Loucy (cell line): Measurements from ENCODE around the gene GLOD4.
A peak's percentile ranks its signal among the peaks of the same experiment; 100 is the strongest.

Experiments used
- H2AFZ ChIP-seq: fragments of 200-600 bp; sonication (generic); 2 replicates; pipeline ENCODE4 v1.6.0; 2016; ENCODE audit warnings: antibody characterized with exemption, mild to moderate bottlenecking, low read length, moderate library complexity
- H3F3A ChIP-seq: fragments of 200-600 bp; 2 replicates; pipeline ENCODE4 v1.6.0; 2016; ENCODE audit warnings: antibody characterized with exemption, low read depth, mild to moderate bottlenecking
- H3K27me3 ChIP-seq: fragments of 200-600 bp; sonication (generic); 2 replicates; pipeline ENCODE4 v1.6.1; 2014; ENCODE audit warnings: low read length, mild to moderate bottlenecking; ENCODE audit not compliant: insufficient read depth, poor library complexity, severe bottlenecking
- H3K36me3 ChIP-seq: fragments of 200-600 bp; sonication (generic); 2 replicates; pipeline ENCODE4 v1.6.1; 2016; ENCODE audit warnings: low read length; ENCODE audit not compliant: insufficient read depth
- H3K4me1 ChIP-seq: fragments of 200-600 bp; sonication (generic); 2 replicates; pipeline ENCODE4 v1.5.1; 2014; ENCODE audit warnings: low read length, mild to moderate bottlenecking; ENCODE audit not compliant: insufficient read depth, poor library complexity, severe bottlenecking
- H3K4me2 ChIP-seq: fragments of 200-600 bp; sonication (generic); 2 replicates; pipeline ENCODE4 v1.6.0; 2014; ENCODE audit warnings: antibody characterized with exemption, low read length, low read depth, mild to moderate bottlenecking; ENCODE audit not compliant: poor library complexity, severe bottlenecking
- H3K4me3 ChIP-seq: fragments of 200-600 bp; sonication (generic); 2 replicates; pipeline ENCODE4 v1.5.1; 2014; ENCODE audit warnings: low read length, mild to moderate bottlenecking, mixed read lengths; ENCODE audit not compliant: poor library complexity, severe bottlenecking
- H3K79me2 ChIP-seq: fragments of 200-600 bp; sonication (generic); 2 replicates; pipeline ENCODE4 v1.6.1; 2014; ENCODE audit warnings: low read length; ENCODE audit not compliant: insufficient read depth
- H3K9ac ChIP-seq: fragments of 200-600 bp; sonication (generic); 2 replicates; pipeline ENCODE4 v1.6.0; 2014; ENCODE audit warnings: mild to moderate bottlenecking, low read depth, low read length, moderate library complexity; ENCODE audit not compliant: poor library complexity, severe bottlenecking
- H3K9me2 ChIP-seq: fragments of 200-600 bp; sonication (generic); replicated peaks from 2 replicates; pipeline ENCODE4 v1.6.1; 2016; ENCODE audit warnings: low read depth, low read length, mixed read lengths
- H3K9me3 ChIP-seq: fragments of 200-600 bp; sonication (generic); 2 replicates; pipeline ENCODE4 v1.6.1; 2014; ENCODE audit warnings: mild to moderate bottlenecking, antibody characterized with exemption, low read length, low read depth; ENCODE audit not compliant: insufficient read depth
- H4K20me1 ChIP-seq: fragments of 200-600 bp; sonication (generic); 2 replicates; pipeline ENCODE4 v1.6.0; 2014; ENCODE audit warnings: antibody characterized with exemption, low read length, mild to moderate bottlenecking; ENCODE audit not compliant: insufficient read depth, poor library complexity, severe bottlenecking
- EZH2phosphoT487 ChIP-seq: fragments of 200-600 bp; IDR thresholded peaks from 2 replicates; pipeline ENCODE4 v1.6.1; 2018; ENCODE audit warnings: antibody characterized with exemption, mild to moderate bottlenecking, moderate library complexity, borderline replicate concordance
- TF ChIP-seq, protein P1 (sequence below): fragments of 200-600 bp; sonication (generic); conservative IDR thresholded peaks from 2 replicates; pipeline ENCODE4 v1.5.1; 2014; ENCODE audit warnings: mild to moderate bottlenecking, antibody characterized with exemption, low read length

Gene GLOD4

DNA sequence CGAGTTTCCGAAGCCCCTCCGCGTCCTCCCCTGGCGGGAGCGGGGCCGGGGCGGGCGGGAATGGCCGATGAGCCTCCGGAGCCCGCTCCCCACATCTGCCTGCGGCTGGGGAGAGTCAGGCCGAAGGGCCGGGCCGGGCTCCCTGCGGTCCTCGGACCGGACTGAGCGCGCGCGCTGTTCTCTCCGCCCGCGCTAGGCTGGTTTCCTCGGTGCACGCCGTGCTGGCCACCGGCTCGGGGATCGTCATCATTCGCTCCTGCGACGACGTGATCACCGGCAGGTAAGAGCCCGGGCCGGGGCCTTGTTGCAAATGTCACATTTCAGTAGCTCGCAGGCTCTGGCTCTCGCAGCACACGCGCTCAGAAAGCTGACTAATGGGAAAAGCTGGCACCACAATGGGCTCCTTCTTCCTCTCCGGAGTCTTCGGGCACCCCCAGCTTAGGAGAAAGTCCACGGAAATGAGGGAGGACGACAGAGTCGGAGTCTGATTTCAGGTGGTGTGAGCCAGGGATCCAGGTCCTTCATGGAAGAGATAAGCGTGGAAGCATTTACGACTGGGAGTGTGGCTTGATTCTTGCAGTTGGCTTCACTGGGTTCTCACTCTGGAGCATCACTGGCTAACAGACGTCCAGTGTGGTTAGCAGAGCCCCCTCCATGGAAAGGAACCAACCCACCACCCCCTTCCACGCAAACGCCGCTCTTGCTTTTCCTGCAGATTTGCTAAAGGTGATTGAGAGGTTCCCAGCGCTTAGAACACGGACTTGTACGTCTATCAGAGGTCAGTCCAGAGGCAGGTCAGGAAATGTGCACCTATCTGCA lies 49.0 kb downstream of the GLOD4 start:
- Histone ChIP-seq H2AFZ (peak overlapping the region; percentile 55), H3K9me2 (no peaks in the 10 kb centered on the region), H3K9ac (peak overlapping the region; percentile 75), H3K36me3 (no peaks in the 10 kb centered on the region), H3K4me2 (peak overlapping the region; percentile 92), H4K20me1 (peaks cover 3% of the 10 kb centered on the region), H3K27me3 (no peaks in the 10 kb centered on the region), H3K79me2 (peaks cover 51% of the 10 kb centered on the region), H3F3A (no peaks in the 10 kb centered on the region), H3K9me3 (no peaks in the 10 kb centered on the region), H3K4me3 (peak overlapping the region; percentile 88), H3K4me1 (peaks cover 48% of the 10 kb centered on the region)
- TF ChIP-seq EZH2phosphoT487: no peak
- TF ChIP-seq, protein P1, sequence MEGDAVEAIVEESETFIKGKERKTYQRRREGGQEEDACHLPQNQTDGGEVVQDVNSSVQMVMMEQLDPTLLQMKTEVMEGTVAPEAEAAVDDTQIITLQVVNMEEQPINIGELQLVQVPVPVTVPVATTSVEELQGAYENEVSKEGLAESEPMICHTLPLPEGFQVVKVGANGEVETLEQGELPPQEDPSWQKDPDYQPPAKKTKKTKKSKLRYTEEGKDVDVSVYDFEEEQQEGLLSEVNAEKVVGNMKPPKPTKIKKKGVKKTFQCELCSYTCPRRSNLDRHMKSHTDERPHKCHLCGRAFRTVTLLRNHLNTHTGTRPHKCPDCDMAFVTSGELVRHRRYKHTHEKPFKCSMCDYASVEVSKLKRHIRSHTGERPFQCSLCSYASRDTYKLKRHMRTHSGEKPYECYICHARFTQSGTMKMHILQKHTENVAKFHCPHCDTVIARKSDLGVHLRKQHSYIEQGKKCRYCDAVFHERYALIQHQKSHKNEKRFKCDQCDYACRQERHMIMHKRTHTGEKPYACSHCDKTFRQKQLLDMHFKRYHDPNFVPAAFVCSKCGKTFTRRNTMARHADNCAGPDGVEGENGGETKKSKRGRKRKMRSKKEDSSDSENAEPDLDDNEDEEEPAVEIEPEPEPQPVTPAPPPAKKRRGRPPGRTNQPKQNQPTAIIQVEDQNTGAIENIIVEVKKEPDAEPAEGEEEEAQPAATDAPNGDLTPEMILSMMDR: no peak

DNA sequence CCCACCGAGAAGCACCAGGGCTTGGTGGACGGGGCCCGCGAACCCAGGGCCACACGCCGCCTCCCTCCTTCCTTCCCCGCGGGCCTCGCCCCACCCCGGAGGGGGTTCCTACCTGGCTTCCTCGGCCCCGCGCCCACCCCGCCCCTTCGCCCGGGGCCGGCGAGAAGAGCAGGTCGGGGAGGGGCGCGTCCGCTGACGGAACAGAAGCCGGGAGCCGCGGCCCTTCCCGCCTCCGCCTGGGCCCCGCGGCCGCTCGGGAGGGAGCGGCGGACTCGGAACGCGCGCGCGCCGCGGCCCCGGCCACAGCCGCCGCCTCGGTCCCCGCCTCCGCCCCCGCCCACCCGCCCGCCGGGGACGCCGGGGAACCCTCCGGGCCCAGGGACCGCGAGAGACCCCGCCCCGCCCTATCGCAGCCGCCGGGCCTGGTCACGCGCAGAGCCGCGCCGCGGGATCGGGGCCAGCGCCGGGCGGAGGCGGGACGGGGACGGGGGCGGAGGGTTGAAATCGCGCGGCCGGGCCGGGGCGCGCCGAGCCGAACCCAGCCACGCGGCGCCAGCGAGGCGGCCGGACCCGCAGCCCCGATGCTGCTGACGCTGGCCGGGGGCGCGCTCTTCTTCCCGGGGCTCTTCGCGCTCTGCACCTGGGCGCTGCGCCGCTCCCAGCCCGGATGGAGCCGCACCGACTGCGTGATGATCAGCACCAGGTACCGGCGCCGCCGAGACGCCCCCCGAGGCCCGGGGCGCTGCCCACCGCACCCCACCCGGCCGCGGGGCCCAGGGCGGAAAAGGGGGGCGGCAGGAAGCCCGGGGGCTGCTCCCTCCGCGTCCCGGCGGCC lies 49.8 kb downstream of the GLOD4 start, which contains the start of gene TLCD3A:
TLCD3A (plus strand) TSS at position 530 of the 835 bp plus-strand sequence; CDS start at position 582, 52 bp downstream.
- no peaks in the 10 kb centered on the region for H3K9me2 ChIP-seq
- TF ChIP-seq EZH2phosphoT487: no peak
- TF ChIP-seq, protein P1: no peak
- H3K9me3 ChIP-seq: no peaks in the 10 kb centered on the region
- H3K9ac ChIP-seq: peak within 1 kb of the TSS; percentile 79
- no peaks in the 10 kb centered on the region for H3F3A ChIP-seq
- peaks cover 3% of the 10 kb centered on the region for H4K20me1 ChIP-seq
- H3K27me3 ChIP-seq: no peaks in the 10 kb centered on the region
- H3K4me1 ChIP-seq: peaks cover 47% of the 10 kb centered on the region
- no peaks in the 10 kb centered on the region for H3K36me3 ChIP-seq
- H3K4me3 ChIP-seq: peak within 1 kb of the TSS; percentile 88
- H3K79me2 ChIP-seq: peaks cover 45% of the 10 kb centered on the region
- peak within 1 kb of the TSS; percentile 87 for H2AFZ ChIP-seq
- H3K4me2 ChIP-seq: peak within 1 kb of the TSS; percentile 92

DNA sequence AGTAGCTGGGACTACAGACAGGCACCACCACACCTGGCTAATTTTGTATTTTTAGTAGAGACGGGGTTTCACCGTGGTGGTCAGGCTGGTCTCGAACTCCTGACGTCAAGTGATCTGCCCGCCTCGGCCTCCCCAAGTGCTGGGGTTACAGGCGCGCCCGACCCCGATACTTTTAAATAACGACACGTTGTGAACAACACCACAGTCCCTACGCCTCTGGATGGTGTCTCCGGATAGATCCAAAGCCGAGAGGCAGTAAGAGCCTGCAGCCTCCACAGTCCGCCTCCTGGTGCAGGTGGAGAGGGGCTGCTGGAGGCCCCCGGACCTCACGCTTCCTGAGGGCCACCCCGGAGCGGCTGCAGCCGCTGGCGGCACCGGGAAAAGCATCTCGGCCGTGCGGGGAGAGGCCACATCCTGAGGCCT lies 50.4 kb downstream of the GLOD4 start:
- Histone ChIP-seq H2AFZ (peak overlapping the region; percentile 87), H3K4me3 (peak overlapping the region; percentile 75), H3K36me3 (no peaks in the 10 kb centered on the region), H4K20me1 (peaks cover 3% of the 10 kb centered on the region), H3K9me3 (no peaks in the 10 kb centered on the region), H3K27me3 (no peaks in the 10 kb centered on the region), H3F3A (no peaks in the 10 kb centered on the region), H3K4me2 (peak overlapping the region; percentile 73), H3K4me1 (peaks cover 45% of the 10 kb centered on the region), H3K79me2 (peaks cover 38% of the 10 kb centered on the region), H3K9me2 (no peaks in the 10 kb centered on the region), H3K9ac (peak overlapping the region; percentile 79)
- TF ChIP-seq, protein P1: no peak
- TF ChIP-seq EZH2phosphoT487: no peak
